HG03469 (cell line): ENCODE measurements around the gene SSPN.

Source experiments
- ATAC-seq: cut with Tn5 transposase; IDR thresholded peaks from one replicate; pipeline ENCODE4 v1.9.1; 2021; ENCODE audit warnings: mild to moderate bottlenecking, moderate library complexity, moderate number of reproducible peaks; ENCODE audit not compliant: unreplicated experiment

Gene SSPN

GRCh38 chr12:26255893-26256645 is 60.7 kb downstream of the SSPN start:
- ATAC-seq, result no peak

GRCh38 chr12:26264215-26264838 is 69.0 kb downstream of the SSPN start:
- ATAC-seq, result no peak

- ATAC-seq, result no peak
Measured at GRCh38 chr12:26265606-26266005, 70.2 kb downstream of the SSPN start.

GRCh38 chr12:26266881-26267280 is 71.5 kb downstream of the SSPN start:
- ATAC-seq, result no peak

GRCh38 chr12:26268841-26269561 is 73.6 kb downstream of the SSPN start:
- ATAC-seq, result no peak

GRCh38 chr12:26269562-26270284 is 74.3 kb downstream of the SSPN start:
- no peak for ATAC-seq

GRCh38 chr12:26271024-26271423 is 75.7 kb downstream of the SSPN start:
- no peak for ATAC-seq

GRCh38 chr12:26271889-26272492 is 76.6 kb downstream of the SSPN start:
- no peak for ATAC-seq

GRCh38 chr12:26272851-26273250 is 77.5 kb downstream of the SSPN start:
- ATAC-seq, result no peak

GRCh38 chr12:26273811-26274210 is 78.4 kb downstream of the SSPN start:
- ATAC-seq, result no peak

GRCh38 chr12:26274441-26275312 is 79.3 kb downstream of the SSPN start:
- ATAC-seq, result peak; percentile 97

- ATAC-seq, result no peak
Measured at GRCh38 chr12:26275313-26276131, 80.1 kb downstream of the SSPN start.

GRCh38 chr12:26276709-26277108 is 81.3 kb downstream of the SSPN start:
- no peak for ATAC-seq

GRCh38 chr12:26277506-26278246 is 82.3 kb downstream of the SSPN start:
- no peak for ATAC-seq

- ATAC-seq, result no peak
Measured at GRCh38 chr12:26278266-26278665, 82.9 kb downstream of the SSPN start.

- ATAC-seq, result no peak
Measured at GRCh38 chr12:26278666-26279065, 83.3 kb downstream of the SSPN start.

- ATAC-seq, result no peak
Measured at GRCh38 chr12:26279091-26279490, 83.7 kb downstream of the SSPN start.

- no peak for ATAC-seq
Measured at GRCh38 chr12:26279908-26280307, 84.5 kb downstream of the SSPN start.
